ENCODE results near the gene GRIN2A.

Gene GRIN2A

GRCh38 chr16:10181196-10182162 is 749 bp downstream of the GRIN2A start:
- DNase-seq, result no peak

- DNase-seq, result no peak
These were observed 1.5 kb downstream of the GRIN2A start for GRCh38 chr16:10180771-10181163.

GRCh38 chr16:10180042-10180770 is 2.0 kb downstream of the GRIN2A start:
- no peak for DNase-seq

GRCh38 chr16:10178526-10178925 is 3.7 kb downstream of the GRIN2A start:
- no peak for DNase-seq

GRCh38 chr16:10178080-10178479 is 4.1 kb downstream of the GRIN2A start:
- DNase-seq, result no peak

GRCh38 chr16:10172848-10173655 is 9.2 kb downstream of the GRIN2A start:
- no peak for DNase-seq

GRCh38 chr16:10171221-10171620 is 11.0 kb downstream of the GRIN2A start:
- DNase-seq, result no peak

GRCh38 chr16:10169904-10170410 is 12.3 kb downstream of the GRIN2A start:
- no peak for DNase-seq

GRCh38 chr16:10169031-10169430 is 13.2 kb downstream of the GRIN2A start:
- no peak for DNase-seq

- DNase-seq, result no peak
These were observed 14.0 kb downstream of the GRIN2A start for GRCh38 chr16:10168258-10168657.

GRCh38 chr16:10165643-10166042 is 16.6 kb downstream of the GRIN2A start:
- no peak for DNase-seq

GRCh38 chr16:10162981-10163380 is 19.2 kb downstream of the GRIN2A start:
- DNase-seq, result no peak

GRCh38 chr16:10156099-10156498 is 26.1 kb downstream of the GRIN2A start:
- no peak for DNase-seq

- DNase-seq, result no peak
These were observed 27.8 kb downstream of the GRIN2A start for GRCh38 chr16:10154389-10154788.

GRCh38 chr16:10153985-10154384 is 28.2 kb downstream of the GRIN2A start:
- DNase-seq, result no peak

- DNase-seq, result no peak
These were observed 30.5 kb downstream of the GRIN2A start for GRCh38 chr16:10151718-10152117.

- no peak for DNase-seq
These were observed 31.3 kb downstream of the GRIN2A start for GRCh38 chr16:10150906-10151305.

- no peak for DNase-seq
These were observed 36.6 kb downstream of the GRIN2A start for GRCh38 chr16:10145542-10146035.

- no peak for DNase-seq
These were observed 40.6 kb downstream of the GRIN2A start for GRCh38 chr16:10141671-10142070.

- no peak for DNase-seq
These were observed 43.3 kb downstream of the GRIN2A start for GRCh38 chr16:10138881-10139280.

GRCh38 chr16:10137341-10137740 is 44.9 kb downstream of the GRIN2A start:
- no peak for DNase-seq

- no peak for DNase-seq
These were observed 45.3 kb downstream of the GRIN2A start for GRCh38 chr16:10136916-10137315.

GRCh38 chr16:10130538-10130937 is 51.7 kb downstream of the GRIN2A start:
- DNase-seq, result no peak

All from NCI-H1105 treated with DMSO at 0.1 percent for 48 hours (cell line).